Inflammatory macrophage treated with lipopolysaccharide for 4 hours (primary cell): ENCODE results near the gene MAN2C1.
"Not testable (repeated sequence)": the region's sequence is repeated elsewhere in the genome, so short reads cannot be mapped to it uniquely, and the experiment has no call there.

Source experiments
- DNase-seq: peaks from one replicate; pipeline ENCODE4 v3.0.0-alpha.2; 2020

The MAN2C1 gene

DNA sequence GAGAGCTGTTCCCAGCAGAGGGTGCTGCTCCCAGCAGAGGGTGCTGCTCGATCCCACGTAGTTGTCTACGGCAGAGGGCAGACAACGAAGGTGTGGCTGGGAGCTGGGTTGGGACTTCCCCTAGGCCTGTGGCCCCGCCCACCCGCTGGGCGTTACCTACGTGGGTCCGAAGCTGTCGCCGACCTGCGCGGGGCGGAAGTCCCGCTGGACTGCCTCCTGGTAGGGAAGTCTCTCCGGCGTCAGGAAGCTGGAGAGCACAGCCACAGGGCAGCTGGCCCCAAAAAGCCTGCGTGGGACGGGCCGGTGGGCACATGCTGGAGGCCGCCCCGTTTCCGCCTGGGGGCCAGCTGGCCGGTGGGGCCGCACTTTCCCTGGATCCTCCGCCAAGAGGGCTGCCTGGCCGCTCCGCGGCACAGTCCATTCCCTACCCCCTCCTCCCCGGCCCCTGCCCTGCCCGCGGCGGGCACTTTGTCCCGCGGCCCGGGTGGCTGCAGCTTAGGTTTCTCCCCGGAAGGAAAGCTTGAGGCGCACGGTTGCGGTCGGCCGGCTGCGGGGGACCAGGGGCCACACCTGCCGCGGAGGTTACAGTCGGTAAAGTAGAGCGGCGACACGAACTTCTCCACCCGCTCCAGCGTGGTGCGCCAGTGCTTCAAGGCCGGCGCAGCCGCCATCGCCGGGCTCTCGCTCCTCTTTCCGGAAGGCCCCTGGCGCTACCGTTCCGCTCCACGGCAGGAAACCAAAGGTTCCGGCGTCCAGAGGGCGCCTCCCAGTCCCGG, at the start of gene MAN2C1:
Gene MAN2C1 (minus strand): TSS at position 695 of the 776 bp plus-strand sequence. CDS start 24 bp downstream, at position 671.
- DNase-seq: peak; percentile 95

DNA sequence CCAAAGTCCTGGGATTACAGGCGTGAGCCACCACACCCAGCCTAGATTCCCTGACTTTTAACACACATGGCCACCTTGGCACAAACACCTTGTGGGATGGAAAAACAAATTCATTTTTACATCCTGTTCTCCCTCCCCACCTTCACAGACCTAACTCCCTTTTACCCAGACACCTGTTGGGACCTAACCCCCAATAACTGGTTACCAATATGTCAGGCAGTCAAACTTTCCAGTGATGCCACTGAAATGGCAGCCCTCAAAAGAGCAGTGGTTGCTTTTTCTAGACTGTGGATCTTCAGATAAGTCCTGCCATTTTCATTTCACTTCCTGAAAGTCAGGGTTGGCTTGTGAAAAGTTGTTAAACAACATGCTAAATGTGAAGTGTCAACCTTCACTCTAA, 48.2 kb upstream of the MAN2C1 start:
- DNase-seq: no peak

DNA sequence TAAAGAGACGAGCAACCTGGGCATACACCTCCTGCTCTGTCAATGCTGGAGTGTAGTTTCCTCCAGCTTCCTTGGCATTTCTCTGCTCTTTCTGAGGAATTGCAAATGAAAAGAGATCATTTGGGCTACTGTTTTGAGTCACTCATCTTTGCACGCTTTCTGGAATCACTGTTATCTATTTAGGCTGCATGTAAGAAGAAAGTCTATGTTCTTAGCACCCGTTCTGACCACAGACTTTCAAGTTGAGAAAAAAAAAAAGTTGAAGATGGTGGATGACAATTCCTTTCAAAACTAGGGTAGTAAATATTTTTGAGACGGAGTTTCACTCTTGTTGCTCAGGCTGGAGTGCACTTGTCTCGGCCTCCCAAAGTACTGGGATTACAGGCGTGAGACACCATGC, 41.8 kb upstream of the MAN2C1 start:
- DNase-seq: no peak

DNA sequence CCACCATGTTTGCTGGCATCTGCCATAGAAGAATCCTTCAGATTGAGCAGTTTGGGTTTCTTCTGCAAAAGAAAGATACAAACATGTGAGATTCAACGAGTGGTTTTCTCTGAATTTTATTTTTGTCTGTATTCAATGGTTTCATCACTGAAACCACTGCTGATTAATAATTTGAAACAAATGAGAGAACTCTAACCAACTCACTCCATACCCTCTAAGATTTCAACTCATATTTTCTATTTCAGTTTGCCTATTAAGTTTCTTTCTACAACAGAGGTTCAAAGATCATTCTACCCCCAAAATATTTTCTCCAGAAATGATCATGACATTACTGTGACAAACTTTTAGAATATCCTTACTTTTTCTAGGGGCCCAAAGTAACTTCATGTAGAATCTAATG, 38.7 kb upstream of the MAN2C1 start:
- no peak for DNase-seq

GRCh38 chr15:75403892-75404291, 35.5 kb upstream of the MAN2C1 start:
- no peak for DNase-seq

- DNase-seq: no peak
Measured at GRCh38 chr15:75397494-75397893, 29.1 kb upstream of the MAN2C1 start.

- no peak for DNase-seq
Measured at GRCh38 chr15:75389791-75390382, 21.5 kb upstream of the MAN2C1 start.

- not testable (repeated sequence) for DNase-seq
Measured at GRCh38 chr15:75383986-75384385, 15.6 kb upstream of the MAN2C1 start.

DNA sequence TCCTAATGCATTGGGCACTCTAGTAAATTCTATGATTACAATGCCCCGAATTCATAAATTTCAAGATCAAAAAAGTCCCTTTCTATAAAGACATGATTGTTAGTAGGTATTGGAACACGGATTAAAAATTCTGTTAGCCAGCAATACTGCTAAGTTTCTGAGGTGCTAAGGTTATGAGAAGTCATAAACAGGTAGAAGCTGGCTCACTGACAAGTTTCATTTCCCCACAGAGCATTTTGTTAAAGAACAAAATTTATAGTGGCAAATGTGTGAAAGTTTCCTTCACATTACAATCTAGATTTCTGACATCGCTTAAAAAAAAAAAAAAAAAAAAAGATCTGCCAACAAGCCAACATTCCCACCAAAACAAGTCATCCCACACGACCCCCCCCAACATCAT, 12.4 kb upstream of the MAN2C1 start:
- no peak for DNase-seq

DNA sequence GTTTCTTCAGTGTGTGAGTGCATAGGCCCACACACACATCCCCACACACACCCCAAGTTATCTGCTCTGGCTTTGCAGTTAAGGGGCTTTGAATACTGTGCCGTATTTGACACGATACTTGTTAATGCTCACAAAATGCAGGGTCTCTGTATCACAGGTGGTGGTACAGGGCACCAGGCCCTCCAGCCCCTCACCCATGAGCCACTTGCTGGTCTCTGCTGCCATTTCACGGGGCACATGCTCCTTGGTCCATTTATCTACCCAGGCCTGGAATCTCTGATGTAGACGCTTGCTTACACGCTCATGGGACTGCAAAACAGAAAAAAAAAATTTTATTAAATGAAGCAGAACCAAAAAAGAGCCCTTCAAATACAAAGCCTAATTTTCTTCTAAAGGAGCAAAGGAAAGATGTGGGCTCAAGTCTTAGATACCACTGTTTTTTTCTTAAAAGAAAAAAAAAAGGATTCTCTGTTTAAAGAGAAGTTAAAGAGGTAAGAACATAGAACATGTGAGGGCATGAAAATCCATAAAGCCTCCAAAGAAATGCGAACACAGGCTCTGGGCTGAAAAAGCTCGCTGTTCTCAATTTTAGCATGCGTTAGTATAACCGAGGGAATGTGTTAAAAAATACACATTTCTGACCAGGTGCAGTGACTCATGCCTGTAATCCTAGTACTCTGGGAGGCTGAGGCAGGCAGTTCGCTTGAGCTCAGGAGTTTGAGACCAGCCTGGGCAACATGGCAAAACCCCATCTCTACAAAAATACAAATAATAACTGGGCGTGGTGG, 3.7 kb upstream of the MAN2C1 start:
- no peak for DNase-seq

DNA sequence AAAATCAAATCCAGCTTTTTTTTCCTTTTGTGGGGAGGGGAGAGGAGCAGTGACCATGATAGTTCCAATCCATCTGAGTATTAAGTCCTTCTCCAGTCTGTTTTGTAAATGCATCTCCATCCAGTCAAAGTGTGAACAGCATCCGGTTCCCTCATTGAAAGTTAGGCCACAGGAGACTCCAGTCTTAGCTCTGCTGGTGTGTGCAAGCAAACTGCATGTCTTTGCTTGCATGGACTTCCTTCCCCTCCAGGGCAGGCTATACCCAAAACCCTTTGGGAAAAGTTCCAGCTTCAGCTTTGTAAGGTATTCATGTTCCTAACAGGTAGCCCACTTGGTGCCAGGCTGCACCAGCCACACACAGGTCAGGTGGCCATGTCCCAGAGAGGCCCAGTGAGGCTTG, 3.1 kb upstream of the MAN2C1 start:
- DNase-seq: no peak

GRCh38 chr15:75369897-75370581, 1.6 kb upstream of the MAN2C1 start:
- DNase-seq: no peak

GRCh38 chr15:75368689-75369239, 357 bp upstream of the MAN2C1 start:
- DNase-seq: no peak

DNA sequence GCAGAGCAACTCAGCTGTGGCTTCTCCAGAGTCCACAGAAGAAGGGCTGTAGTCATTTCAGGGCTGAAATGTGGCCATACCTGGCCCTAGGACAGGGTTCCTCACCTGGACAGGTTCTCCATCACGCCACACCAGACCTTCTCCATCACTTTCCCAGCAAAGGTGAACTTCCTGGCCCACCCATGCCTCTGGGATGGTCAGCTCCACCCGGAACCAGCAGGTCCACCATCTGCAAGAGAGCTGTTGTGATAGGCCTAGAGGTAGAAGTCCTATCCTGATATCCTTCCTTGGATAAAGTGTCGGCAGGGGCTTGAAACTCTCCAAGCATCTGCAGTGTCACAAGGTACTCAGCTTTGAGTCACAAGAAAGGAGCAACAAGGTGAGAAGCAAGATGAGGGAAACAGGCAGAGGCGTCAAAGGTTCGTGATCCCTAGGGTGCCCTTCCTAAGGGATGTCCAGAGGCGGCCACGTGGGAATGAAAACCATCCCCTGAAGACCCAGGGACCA, 948 bp downstream of the MAN2C1 start:
- no peak for DNase-seq

GRCh38 chr15:75367006-75367405, 1.4 kb downstream of the MAN2C1 start:
- no peak for DNase-seq

DNA sequence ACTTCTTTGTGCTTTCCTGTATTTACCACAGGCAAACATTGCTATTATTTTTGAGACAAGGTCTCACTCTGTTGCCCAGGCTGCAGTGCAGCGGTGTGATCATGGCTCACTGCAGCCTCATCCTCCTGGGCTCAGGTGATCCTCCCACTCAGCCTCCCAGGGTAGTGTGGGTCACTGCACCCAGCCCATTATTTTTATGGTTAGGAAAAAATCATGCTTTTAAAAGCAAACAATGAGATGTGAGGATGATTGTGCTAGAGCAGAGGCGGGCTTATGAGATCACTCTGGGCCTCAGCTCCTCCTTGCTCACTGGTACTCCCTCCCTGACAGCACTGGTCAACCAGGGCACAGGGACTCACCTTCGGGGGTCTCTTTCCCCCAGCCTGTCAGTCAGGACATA, 2.2 kb downstream of the MAN2C1 start:
- DNase-seq: no peak

DNA sequence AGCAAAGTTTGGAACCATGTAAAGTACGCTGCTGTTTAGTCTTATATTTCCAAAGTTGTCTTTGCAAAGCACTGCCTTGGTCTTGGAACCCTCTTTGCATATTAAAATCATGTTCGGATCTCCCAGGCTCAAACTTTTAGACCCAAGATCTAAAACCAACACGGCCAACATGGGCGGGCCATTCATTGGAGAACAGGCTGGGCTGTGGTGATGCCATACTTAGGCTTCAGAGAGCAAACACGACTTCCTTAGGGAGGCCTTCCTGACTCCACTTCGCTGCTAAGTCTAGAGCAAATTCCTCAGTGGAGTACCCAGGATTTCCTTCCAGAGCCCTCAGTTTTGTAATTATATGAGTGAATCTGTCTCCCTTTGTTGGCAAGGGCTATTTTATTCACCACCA, 3.5 kb downstream of the MAN2C1 start:
- no peak for DNase-seq

DNA sequence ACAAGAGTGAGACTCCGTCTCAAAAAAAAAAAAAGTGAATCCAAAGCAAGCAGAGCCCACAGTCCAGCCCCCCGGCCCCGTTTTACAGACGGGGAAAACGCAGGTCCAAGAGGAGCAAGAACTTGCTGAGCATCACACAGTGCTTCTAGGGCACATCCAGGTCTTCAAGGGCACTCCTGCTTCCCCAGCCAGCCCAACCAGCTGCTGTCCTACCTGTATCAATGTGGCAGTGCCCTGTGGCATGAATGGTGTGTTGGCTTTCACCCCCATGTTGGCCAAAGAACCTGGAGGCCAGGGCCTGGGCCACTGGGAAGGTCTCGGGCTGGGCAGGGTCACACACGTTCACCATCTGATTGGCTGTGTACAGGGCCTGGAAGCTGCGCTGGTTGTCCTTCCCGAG, 4.6 kb downstream of the MAN2C1 start:
- DNase-seq: no peak

- no peak for DNase-seq
Measured at GRCh38 chr15:75362642-75363249, 5.7 kb downstream of the MAN2C1 start.

GRCh38 chr15:75361989-75362641, 6.3 kb downstream of the MAN2C1 start:
- no peak for DNase-seq

GRCh38 chr15:75361361-75361988, 6.9 kb downstream of the MAN2C1 start:
- DNase-seq: no peak
